Esophagus muscularis mucosa (tissue), 4 donors: Measurements from ENCODE around the gene STAT5B. TPM values are rescaled to one million over a fixed set of nuclear protein-coding genes. Genes with fewer than 3 reads are reported as not detected.

Experiments used
- DNase-seq: peaks from one replicate; pipeline ENCODE4 v3.0.0-alpha.2; 2017; ENCODE audit errors: extremely low spot score
- H3K27ac ChIP-seq, 4 donors: fragments of 200-600 bp; sonication (generic); replicated peaks in 1 of 4; 1 replicate in 3 of 4; 2 replicates in 1 of 4; pipeline ENCODE4 v1.5.1; 2016 to 2019; ENCODE audit warnings: mild to moderate bottlenecking in 1 of 4
- H3K27me3 ChIP-seq, 4 donors: fragments of 200-600 bp; sonication (generic); one replicate each; pipeline versions ENCODE4 v1.5.1 to v1.6.0; 2016 to 2019
- H3K36me3 ChIP-seq, 4 donors: fragments of 200-600 bp; sonication (generic); one replicate each; pipeline ENCODE4 v1.5.1; 2016 to 2019
- H3K4me1 ChIP-seq, 4 donors: fragments of 200-600 bp; sonication (generic); one replicate each; pipeline ENCODE4 v1.5.1; 2016 to 2019
- H3K4me3 ChIP-seq, 4 donors: fragments of 200-600 bp; sonication (generic); 1 replicate in 2 of 4; 2 replicates in 2 of 4; pipeline ENCODE4 v1.5.1; 2016 to 2019; ENCODE audit warnings: mild to moderate bottlenecking in 4 of 4, moderate library complexity in 1 of 4
- H3K9me3 ChIP-seq, 4 donors: fragments of 200-600 bp; sonication (generic); 1 replicate in 3 of 4; 2 replicates in 1 of 4; pipeline ENCODE4 v1.5.1; 2016 to 2019
- CTCF ChIP-seq, 3 experiments: fragments of 200-600 bp in 2 of 3; fragments of 450-650 bp in 1 of 3; sonication (generic) in 2 of 3; IDR thresholded peaks; one replicate each; pipeline ENCODE4 v1.5.1; 2017 to 2019; ENCODE audit warnings: antibody characterized with exemption in 3 of 3, mild to moderate bottlenecking in 2 of 3, moderate library complexity in 1 of 3
- EP300 ChIP-seq: sonication (generic); formaldehyde crosslinking; IDR thresholded peaks from one replicate; pipeline ENCODE4 v1.6.1; 2017; ENCODE audit warnings: antibody characterized with exemption
- POLR2A ChIP-seq: fragments of 450-650 bp; IDR thresholded peaks from one replicate; pipeline ENCODE4 v1.6.1; 2017; ENCODE audit warnings: antibody characterized with exemption, moderate library complexity, mild to moderate bottlenecking, low read depth
- POLR2AphosphoS5 ChIP-seq, 2 donors: sonication (generic); formaldehyde crosslinking; IDR thresholded peaks; one replicate each; pipeline ENCODE4 v1.6.1; 2017; ENCODE audit warnings: antibody characterized with exemption in 2 of 2
- WGBS: methylation state at CpG from one replicate; pipeline ENCODE4 v1.1.5; 2018; 5-methylcytosine and 5-hydroxymethylcytosine counted together
- intact Hi-C: fragments of 100-400 bp; cut with DNase I; formaldehyde crosslinking; loops from one replicate; pipeline ENCODE4 v1.15.1; 2023
- total RNA-seq, 4 donors: library from RNA; depleted of rRNA; stranded (reverse); fragments of >200 nt; gene quantifications; one replicate each; pipeline versions ENCODE4 v1.1.0 to v1.2.1, GENCODE V29; 2016

The STAT5B gene
- total RNA-seq, 4 donors from 2014 or later = 75.0 to 93.4 (median 85.2) TPM

- TF ChIP-seq POLR2A (no peak), POLR2AphosphoS5 (IDR thresholded peaks at IDR 0.05) (no peak), EP300 (no peak), CTCF (IDR thresholded peaks at IDR 0.05) (no peak)
- peaks cover 31 to 72% (median 68%) of the 10 kb centered on the region in 4 donors for H3K4me1 ChIP-seq
- no peaks in the 10 kb centered on the region for H3K9me3 ChIP-seq
- no peaks in the 10 kb centered on the region for H3K36me3 ChIP-seq
- H3K27ac ChIP-seq = no peak overlapping the region
- H3K27me3 ChIP-seq = no peaks in the 10 kb centered on the region
- 87% methylated on average over 3 of the region's 3 CpGs for WGBS
- H3K4me3 ChIP-seq = peak overlapping the region in 2 of 4 donors; percentile 88 to 92
- intact Hi-C loops = no loop called here
- no peak for DNase-seq
Measured at GRCh38 chr17:42274253-42274542, 2.0 kb downstream of the STAT5B start.

- no peak for TF ChIP-seq CTCF (IDR thresholded peaks at IDR 0.05)
- no peak for TF ChIP-seq POLR2AphosphoS5 (IDR thresholded peaks at IDR 0.05)
- TF ChIP-seq POLR2A = no peak
- no peak for TF ChIP-seq EP300
- no peak for DNase-seq
- H3K27me3 ChIP-seq = no peaks in the 10 kb centered on the region
- no peaks in the 10 kb centered on the region for H3K9me3 ChIP-seq
- no peak overlapping the region for H3K4me3 ChIP-seq
- 74% methylated on average over 7 of the region's 7 CpGs for WGBS
- no peaks in the 10 kb centered on the region for H3K36me3 ChIP-seq
- no peak overlapping the region for H3K27ac ChIP-seq
- intact Hi-C loops = no loop called here
- peaks cover 31 to 77% (median 70%) of the 10 kb centered on the region in 4 donors for H3K4me1 ChIP-seq
Measured at GRCh38 chr17:42273474-42274252, 2.5 kb downstream of the STAT5B start.

GRCh38 chr17:42272162-42272907, 3.9 kb downstream of the STAT5B start:
- 51% methylated on average over 7 of the region's 7 CpGs for WGBS
- Histone ChIP-seq H3K4me1 (peaks cover 30 to 73% (median 69%) of the 10 kb centered on the region in 4 donors), H3K27ac (no peak overlapping the region), H3K4me3 (no peak overlapping the region), H3K9me3 (no peaks in the 10 kb centered on the region), H3K27me3 (no peaks in the 10 kb centered on the region), H3K36me3 (no peaks in the 10 kb centered on the region)
- intact Hi-C loops = no loop called here
- no peak for TF ChIP-seq POLR2AphosphoS5 (IDR thresholded peaks at IDR 0.05)
- TF ChIP-seq EP300 = no peak
- no peak for TF ChIP-seq CTCF (IDR thresholded peaks at IDR 0.05)
- no peak for TF ChIP-seq POLR2A
- no peak for DNase-seq

- Histone ChIP-seq H3K4me1 (peaks cover 24 to 71% (median 67%) of the 10 kb centered on the region in 4 donors), H3K27me3 (no peaks in the 10 kb centered on the region), H3K9me3 (no peaks in the 10 kb centered on the region), H3K27ac (no peak overlapping the region), H3K4me3 (no peak overlapping the region), H3K36me3 (no peaks in the 10 kb centered on the region)
- DNase-seq = no peak
- TF ChIP-seq POLR2A (no peak), POLR2AphosphoS5 (IDR thresholded peaks at IDR 0.05) (no peak), EP300 (no peak), CTCF (IDR thresholded peaks at IDR 0.05) (no peak)
- intact Hi-C loops = no loop called here
Measured at GRCh38 chr17:42271779-42272035, 4.5 kb downstream of the STAT5B start.
